ENCODE measurements around the gene SLC16A4.

Gene SLC16A4

DNA sequence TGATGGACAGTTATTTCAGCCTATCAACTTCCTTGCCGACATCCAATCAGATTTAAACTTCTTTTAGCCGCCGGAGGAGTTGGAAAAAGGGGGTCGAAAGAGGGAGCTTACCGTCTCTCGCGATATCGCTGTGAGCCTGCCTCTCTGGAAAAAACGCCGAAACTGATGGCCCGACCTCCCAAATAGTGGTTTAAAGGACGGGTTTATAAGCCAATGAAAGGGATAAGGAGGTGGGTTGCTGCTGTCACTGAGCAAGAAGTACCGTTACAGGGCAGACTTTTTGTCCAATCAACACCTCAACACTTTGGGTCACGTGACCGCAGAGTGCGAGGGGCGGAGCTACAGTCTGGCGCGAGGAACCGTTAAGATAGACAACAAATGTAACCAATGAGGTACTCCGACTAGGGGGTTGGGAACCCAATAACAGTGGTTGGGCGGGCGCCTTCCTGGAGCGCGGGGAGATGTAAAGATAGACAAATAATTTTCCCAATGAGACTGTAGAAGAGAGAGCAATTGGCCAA is 51.9 kb downstream of the SLC16A4 start, which contains the start of gene RBM15:
Gene RBM15, plus strand, starts transcription at position 492 of the 521 bp plus-strand sequence. Its CDS starts 29 bp downstream, at position 521.
- Histone ChIP-seq H3K36me3 (ENCODE audit: control insufficient read depth, insufficient read depth, low read length) (peaks cover 18% of the 10 kb centered on the region), H3K9me3 (ENCODE audit: control insufficient read depth, insufficient read depth, low read length) (no peaks in the 10 kb centered on the region), H3K27me3 (ENCODE audit: control insufficient read depth, insufficient read depth, low read length) (no peaks in the 10 kb centered on the region), H3K4me1 (ENCODE audit: control insufficient read depth, insufficient read depth, low read length) (peaks cover 16% of the 10 kb centered on the region), H3K4me3 (ENCODE audit: low read depth, low read length) (peak within 1 kb of the TSS; percentile 95), H3K9ac (ENCODE audit: low read depth, low read length) (peak within 1 kb of the TSS; percentile 94)

DNA sequence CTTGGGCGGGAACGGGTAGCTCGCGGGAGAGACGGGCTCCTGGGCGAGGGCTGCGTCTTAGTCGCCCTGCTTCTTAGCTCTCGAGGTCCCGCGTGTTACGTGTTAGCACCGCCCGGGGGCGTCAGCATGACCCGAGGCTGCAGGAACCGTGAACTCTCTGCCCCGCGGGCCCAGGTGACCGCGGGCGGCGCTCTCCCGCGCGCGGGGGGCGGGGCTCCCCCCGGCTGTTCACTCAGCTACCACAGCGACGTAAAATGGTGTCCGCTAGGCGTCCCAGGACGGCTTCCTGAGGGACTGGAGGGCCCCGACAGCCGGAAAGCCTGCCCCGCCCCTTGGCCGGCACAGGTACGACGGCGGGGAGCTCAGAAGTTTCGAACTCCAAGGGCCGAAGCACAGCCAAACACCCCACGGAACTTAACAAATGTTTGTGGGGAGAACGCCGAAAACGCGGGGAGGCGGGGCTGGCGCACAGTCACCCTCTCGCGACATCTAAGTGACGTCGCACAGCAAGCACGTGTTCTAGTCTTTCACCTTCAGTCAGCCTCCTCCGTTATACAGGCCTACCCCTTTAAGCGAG is 52.4 kb downstream of the SLC16A4 start:
- peak overlapping the region; percentile 87 for H3K9ac ChIP-seq (ENCODE audit: low read depth, low read length)
- peaks cover 18% of the 10 kb centered on the region for H3K36me3 ChIP-seq (ENCODE audit: control insufficient read depth, insufficient read depth, low read length)
- H3K4me1 ChIP-seq (ENCODE audit: control insufficient read depth, insufficient read depth, low read length) = peaks cover 16% of the 10 kb centered on the region
- peak overlapping the region; percentile 80 for H3K4me3 ChIP-seq (ENCODE audit: low read depth, low read length)
- H3K9me3 ChIP-seq (ENCODE audit: control insufficient read depth, insufficient read depth, low read length) = no peaks in the 10 kb centered on the region
- H3K27me3 ChIP-seq (ENCODE audit: control insufficient read depth, insufficient read depth, low read length) = no peaks in the 10 kb centered on the region

DNA sequence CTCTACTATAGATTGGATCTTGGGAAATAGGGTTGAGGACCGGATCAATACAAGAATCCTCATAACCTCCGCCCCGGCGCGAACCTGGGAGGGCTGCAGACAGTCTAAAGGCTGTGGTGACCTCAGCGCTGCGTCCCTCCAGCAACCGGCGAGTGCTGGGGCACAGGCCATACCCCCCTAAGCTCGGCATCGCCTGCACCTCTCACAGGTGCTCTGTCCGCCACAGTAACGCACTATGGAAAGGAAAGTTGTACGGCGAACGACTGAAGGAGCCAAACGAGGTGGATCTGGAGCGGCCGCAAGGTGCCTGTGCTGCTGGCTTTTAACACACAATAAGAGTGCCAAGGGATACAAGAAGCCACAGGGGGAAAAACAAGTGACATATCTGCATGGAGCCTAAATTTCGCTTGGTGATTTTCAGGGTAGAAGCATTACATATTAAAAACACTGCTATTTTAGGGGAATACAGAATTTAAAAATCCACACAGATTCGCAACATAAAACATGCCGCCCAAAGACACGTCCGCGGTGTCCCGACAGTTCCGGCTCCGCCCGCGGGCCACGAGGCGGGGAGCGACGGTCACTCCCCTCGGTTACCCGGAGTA is 53.0 kb downstream of the SLC16A4 start:
- Histone ChIP-seq H3K4me1 (ENCODE audit: control insufficient read depth, insufficient read depth, low read length) (peaks cover 15% of the 10 kb centered on the region), H3K9me3 (ENCODE audit: control insufficient read depth, insufficient read depth, low read length) (no peaks in the 10 kb centered on the region), H3K36me3 (ENCODE audit: control insufficient read depth, insufficient read depth, low read length) (peaks cover 18% of the 10 kb centered on the region), H3K27me3 (ENCODE audit: control insufficient read depth, insufficient read depth, low read length) (no peaks in the 10 kb centered on the region), H3K4me3 (ENCODE audit: low read depth, low read length) (peak overlapping the region; percentile 80), H3K9ac (ENCODE audit: low read depth, low read length) (peak overlapping the region; percentile 87)

DNA sequence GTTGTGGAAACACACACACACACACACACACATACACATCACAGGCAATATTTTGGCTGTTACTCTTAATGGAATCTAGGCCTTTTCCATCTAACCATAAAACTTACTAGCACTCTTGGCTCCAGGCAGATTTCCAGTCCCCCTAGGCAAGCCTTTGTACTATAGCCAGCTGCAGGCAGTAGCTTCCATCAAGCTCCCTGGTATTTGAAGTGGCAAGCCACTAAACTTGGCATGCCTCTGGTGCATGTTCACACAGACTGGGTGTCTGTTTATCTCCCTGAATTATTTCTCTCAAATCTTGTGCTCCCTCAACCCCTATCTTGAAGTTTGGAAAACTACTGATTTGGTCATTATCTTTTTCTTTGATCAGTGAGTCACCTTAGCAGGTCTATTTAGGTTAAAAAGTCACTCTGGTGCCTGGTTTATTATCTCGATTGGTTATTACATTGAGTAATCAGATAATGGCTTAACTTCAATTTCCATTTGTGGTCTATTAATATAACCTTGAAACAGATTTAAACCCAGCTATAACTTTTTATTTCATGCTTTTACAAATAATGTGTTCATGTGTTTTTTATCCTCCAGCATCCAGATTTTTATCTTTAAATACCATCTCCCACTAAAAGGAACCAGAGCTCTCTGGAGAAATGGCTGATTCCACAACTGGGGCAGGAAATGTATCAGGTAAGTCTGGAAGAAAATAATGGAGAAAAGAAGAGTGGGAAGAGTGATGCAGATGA is 54.4 kb downstream of the SLC16A4 start:
- Histone ChIP-seq H3K9me3 (ENCODE audit: control insufficient read depth, insufficient read depth, low read length) (no peaks in the 10 kb centered on the region), H3K4me3 (ENCODE audit: low read depth, low read length) (no peak overlapping the region), H3K27me3 (ENCODE audit: control insufficient read depth, insufficient read depth, low read length) (no peaks in the 10 kb centered on the region), H3K36me3 (ENCODE audit: control insufficient read depth, insufficient read depth, low read length) (peaks cover 11% of the 10 kb centered on the region), H3K9ac (ENCODE audit: low read depth, low read length) (no peak overlapping the region), H3K4me1 (ENCODE audit: control insufficient read depth, insufficient read depth, low read length) (peaks cover 10% of the 10 kb centered on the region)

DNA sequence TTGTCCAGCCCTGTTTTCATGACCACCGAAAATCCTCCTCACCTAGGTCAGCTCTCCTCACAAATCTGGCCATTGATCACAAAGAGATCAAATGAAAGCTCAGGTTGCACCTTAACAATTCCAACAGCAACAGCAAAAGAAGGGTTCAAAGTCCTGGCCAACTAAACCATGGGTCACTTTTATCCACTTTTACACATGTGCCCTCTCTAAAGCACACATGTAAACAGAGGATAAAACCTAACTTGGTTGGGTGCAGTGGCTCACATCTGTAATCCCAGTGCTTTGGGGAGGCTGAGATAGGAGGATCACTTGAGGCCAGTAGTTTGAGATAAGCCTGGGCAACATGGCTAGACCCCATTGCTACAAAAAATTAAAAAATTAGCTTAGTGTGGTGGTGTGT is 55.6 kb downstream of the SLC16A4 start:
- Histone ChIP-seq H3K4me1 (ENCODE audit: control insufficient read depth, insufficient read depth, low read length) (no peaks in the 10 kb centered on the region), H3K27me3 (ENCODE audit: control insufficient read depth, insufficient read depth, low read length) (no peaks in the 10 kb centered on the region), H3K36me3 (ENCODE audit: control insufficient read depth, insufficient read depth, low read length) (no peaks in the 10 kb centered on the region), H3K4me3 (ENCODE audit: low read depth, low read length) (no peak overlapping the region), H3K9ac (ENCODE audit: low read depth, low read length) (no peak overlapping the region), H3K9me3 (ENCODE audit: control insufficient read depth, insufficient read depth, low read length) (no peaks in the 10 kb centered on the region)

DNA sequence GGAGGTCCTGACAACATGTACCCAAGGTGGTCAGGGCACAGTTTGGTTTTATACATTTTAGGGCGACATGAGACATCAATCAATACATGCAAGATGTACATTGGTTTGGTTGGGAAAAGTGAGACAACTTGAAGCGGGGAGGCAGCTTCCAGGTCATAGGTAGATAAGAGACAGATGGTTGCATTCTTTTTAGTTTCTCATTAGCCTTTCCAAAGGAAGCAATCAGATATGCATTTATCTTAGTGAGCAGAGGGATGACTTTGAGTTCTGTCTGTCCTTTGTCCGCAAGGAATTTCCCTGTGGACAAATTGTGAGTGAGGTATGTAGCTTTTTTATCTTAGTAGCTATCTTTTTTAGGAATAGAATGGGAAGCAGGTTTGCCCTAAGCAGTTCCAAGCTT is 62.1 kb downstream of the SLC16A4 start:
- Histone ChIP-seq H3K36me3 (ENCODE audit: control insufficient read depth, insufficient read depth, low read length) (no peaks in the 10 kb centered on the region), H3K9me3 (ENCODE audit: control insufficient read depth, insufficient read depth, low read length) (no peaks in the 10 kb centered on the region), H3K4me3 (ENCODE audit: low read depth, low read length) (no peak overlapping the region), H3K4me1 (ENCODE audit: control insufficient read depth, insufficient read depth, low read length) (no peaks in the 10 kb centered on the region), H3K9ac (ENCODE audit: low read depth, low read length) (no peak overlapping the region), H3K27me3 (ENCODE audit: control insufficient read depth, insufficient read depth, low read length) (no peaks in the 10 kb centered on the region)

DNA sequence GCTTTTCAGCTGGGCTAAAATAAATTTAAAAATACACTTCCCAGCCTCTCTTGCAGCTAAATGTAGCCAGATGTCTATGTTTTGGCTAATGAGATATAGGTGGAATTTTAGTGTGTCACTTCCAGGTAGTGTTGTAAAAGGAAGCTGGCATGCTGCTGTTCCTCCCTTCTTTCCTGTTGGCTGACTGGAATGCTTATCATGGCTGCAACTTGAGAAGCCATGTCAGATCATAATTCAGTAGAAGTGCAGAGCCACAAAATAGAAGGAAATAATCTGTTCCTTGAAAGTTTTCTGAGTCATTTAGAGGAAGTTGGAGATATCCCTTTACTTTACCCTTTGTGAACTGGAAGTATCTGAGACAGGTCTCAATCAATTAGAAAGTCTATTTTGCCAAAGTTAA is 62.6 kb downstream of the SLC16A4 start:
- Histone ChIP-seq H3K27me3 (ENCODE audit: control insufficient read depth, insufficient read depth, low read length) (no peaks in the 10 kb centered on the region), H3K4me1 (ENCODE audit: control insufficient read depth, insufficient read depth, low read length) (no peaks in the 10 kb centered on the region), H3K9ac (ENCODE audit: low read depth, low read length) (no peak overlapping the region), H3K36me3 (ENCODE audit: control insufficient read depth, insufficient read depth, low read length) (no peaks in the 10 kb centered on the region), H3K9me3 (ENCODE audit: control insufficient read depth, insufficient read depth, low read length) (no peaks in the 10 kb centered on the region), H3K4me3 (ENCODE audit: low read depth, low read length) (no peak overlapping the region)

DNA sequence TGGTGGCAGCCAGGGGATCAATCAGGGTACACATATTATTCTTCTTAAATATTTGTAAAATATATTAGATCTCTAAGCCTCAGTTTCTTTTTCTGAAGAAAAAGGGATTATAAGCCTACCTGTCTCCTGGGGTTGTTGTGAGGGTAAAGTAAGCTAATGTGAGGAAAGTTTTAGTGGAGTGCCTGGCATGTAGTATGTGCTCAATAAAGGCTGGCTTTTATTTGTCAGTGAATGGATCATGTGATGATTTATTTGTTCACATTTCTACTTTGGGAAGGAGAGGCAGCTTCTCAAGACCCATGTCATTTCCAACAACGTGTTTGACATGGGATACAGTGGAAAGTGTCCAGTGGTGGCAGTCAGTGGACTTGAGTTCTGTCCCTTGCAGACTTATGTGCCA is 64.0 kb downstream of the SLC16A4 start:
- H3K4me3 ChIP-seq (ENCODE audit: low read depth, low read length) = no peak overlapping the region
- no peaks in the 10 kb centered on the region for H3K4me1 ChIP-seq (ENCODE audit: control insufficient read depth, insufficient read depth, low read length)
- H3K9ac ChIP-seq (ENCODE audit: low read depth, low read length) = no peak overlapping the region
- H3K9me3 ChIP-seq (ENCODE audit: control insufficient read depth, insufficient read depth, low read length) = no peaks in the 10 kb centered on the region
- H3K27me3 ChIP-seq (ENCODE audit: control insufficient read depth, insufficient read depth, low read length) = no peaks in the 10 kb centered on the region
- H3K36me3 ChIP-seq (ENCODE audit: control insufficient read depth, insufficient read depth, low read length) = no peaks in the 10 kb centered on the region

DNA sequence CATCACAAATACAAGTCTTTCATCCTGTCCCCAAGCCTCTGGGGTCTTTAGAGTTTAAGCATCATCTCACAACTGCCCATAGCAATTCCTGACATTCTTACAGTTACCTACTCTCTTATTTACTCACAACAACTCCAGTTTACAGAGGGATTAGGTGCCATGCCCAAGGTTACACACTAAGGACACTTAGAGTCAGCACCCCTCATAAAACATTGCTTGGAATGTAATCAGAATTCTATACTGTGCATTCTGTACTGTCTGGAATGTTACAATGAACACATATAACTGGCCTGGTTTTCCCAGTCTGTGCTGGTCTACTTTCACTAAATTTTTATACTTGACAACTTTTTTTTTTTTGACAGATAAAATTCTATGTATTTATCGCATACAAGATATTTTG is 66.2 kb downstream of the SLC16A4 start:
- Histone ChIP-seq H3K36me3 (ENCODE audit: control insufficient read depth, insufficient read depth, low read length) (no peaks in the 10 kb centered on the region), H3K9me3 (ENCODE audit: control insufficient read depth, insufficient read depth, low read length) (no peaks in the 10 kb centered on the region), H3K4me1 (ENCODE audit: control insufficient read depth, insufficient read depth, low read length) (no peaks in the 10 kb centered on the region), H3K9ac (ENCODE audit: low read depth, low read length) (no peak overlapping the region), H3K4me3 (ENCODE audit: low read depth, low read length) (no peak overlapping the region), H3K27me3 (ENCODE audit: control insufficient read depth, insufficient read depth, low read length) (no peaks in the 10 kb centered on the region)

DNA sequence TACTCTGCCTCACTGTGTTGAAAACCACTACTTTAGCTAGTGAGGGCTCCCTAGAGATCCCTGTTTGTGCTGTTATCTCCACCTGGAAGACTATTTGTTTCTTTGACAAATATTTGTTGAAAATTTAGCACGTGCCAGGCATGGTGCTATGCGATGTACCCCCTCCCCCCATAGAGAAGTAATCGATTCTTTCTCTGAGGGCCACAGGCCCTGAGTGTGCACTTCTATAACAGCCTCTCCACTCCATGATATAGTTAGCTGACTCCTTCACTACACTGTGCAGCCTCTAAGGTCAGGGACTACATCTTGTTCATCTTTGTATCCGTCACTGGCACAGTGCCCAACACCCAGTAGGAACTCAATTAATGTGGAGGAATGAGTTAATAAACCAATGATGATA is 69.0 kb downstream of the SLC16A4 start:
- no peak overlapping the region for H3K4me3 ChIP-seq (ENCODE audit: low read depth, low read length)
- H3K36me3 ChIP-seq (ENCODE audit: control insufficient read depth, insufficient read depth, low read length) = no peaks in the 10 kb centered on the region
- H3K9ac ChIP-seq (ENCODE audit: low read depth, low read length) = no peak overlapping the region
- no peaks in the 10 kb centered on the region for H3K9me3 ChIP-seq (ENCODE audit: control insufficient read depth, insufficient read depth, low read length)
- no peaks in the 10 kb centered on the region for H3K27me3 ChIP-seq (ENCODE audit: control insufficient read depth, insufficient read depth, low read length)
- no peaks in the 10 kb centered on the region for H3K4me1 ChIP-seq (ENCODE audit: control insufficient read depth, insufficient read depth, low read length)

DNA sequence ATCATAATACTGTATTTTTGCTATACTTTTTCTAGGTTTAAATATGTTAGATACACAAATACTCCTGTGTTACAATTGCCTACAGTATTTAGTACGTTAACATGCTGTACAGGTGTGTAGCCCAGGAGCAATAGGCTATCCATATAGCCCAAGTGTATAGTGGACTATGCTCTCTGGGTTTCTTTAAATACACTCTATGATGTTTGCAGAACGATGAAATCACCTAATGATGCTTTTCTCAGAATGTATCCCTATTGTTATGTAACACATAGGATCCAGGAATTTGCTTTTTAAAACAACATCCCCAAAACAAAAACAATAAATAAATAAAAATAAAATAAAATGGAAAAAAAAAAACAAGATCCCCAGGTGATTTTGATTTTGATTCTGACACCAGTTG is 69.8 kb downstream of the SLC16A4 start:
- H3K27me3 ChIP-seq (ENCODE audit: control insufficient read depth, insufficient read depth, low read length) = no peaks in the 10 kb centered on the region
- H3K4me3 ChIP-seq (ENCODE audit: low read depth, low read length) = no peak overlapping the region
- H3K9ac ChIP-seq (ENCODE audit: low read depth, low read length) = no peak overlapping the region
- H3K9me3 ChIP-seq (ENCODE audit: control insufficient read depth, insufficient read depth, low read length) = no peaks in the 10 kb centered on the region
- H3K36me3 ChIP-seq (ENCODE audit: control insufficient read depth, insufficient read depth, low read length) = no peaks in the 10 kb centered on the region
- no peaks in the 10 kb centered on the region for H3K4me1 ChIP-seq (ENCODE audit: control insufficient read depth, insufficient read depth, low read length)

DNA sequence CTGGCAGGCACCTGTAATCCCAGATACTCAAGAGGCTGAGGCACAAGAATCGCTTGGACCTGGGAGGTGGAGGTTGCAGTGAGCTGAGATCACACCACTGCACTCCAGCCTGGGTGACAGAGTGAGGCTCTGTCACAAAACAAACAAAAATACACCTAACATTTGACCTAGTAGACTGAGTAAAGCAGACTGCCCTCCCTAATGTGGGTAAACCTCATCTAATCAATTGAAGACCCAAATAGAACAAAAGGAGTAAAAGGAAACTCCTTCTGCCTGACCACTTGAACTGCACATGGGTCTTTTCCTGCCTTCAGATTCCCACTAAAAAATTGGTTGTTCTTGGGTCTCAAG is 70.7 kb downstream of the SLC16A4 start:
- Histone ChIP-seq H3K4me3 (ENCODE audit: low read depth, low read length) (no peak overlapping the region), H3K36me3 (ENCODE audit: control insufficient read depth, insufficient read depth, low read length) (no peaks in the 10 kb centered on the region)

More for the DNA sequence above, 70.7 kb downstream of the SLC16A4 start:
- Histone ChIP-seq H3K9me3 (ENCODE audit: control insufficient read depth, insufficient read depth, low read length) (no peaks in the 10 kb centered on the region), H3K27me3 (ENCODE audit: control insufficient read depth, insufficient read depth, low read length) (no peaks in the 10 kb centered on the region), H3K9ac (ENCODE audit: low read depth, low read length) (no peak overlapping the region), H3K4me1 (ENCODE audit: control insufficient read depth, insufficient read depth, low read length) (no peaks in the 10 kb centered on the region)
